WERI-Rb-1 (cell line): ENCODE data around the gene EDDM3A.

Source experiments
- DNase-seq: peaks from one replicate; pipeline ENCODE4 v3.0.0-alpha.2; 2020
- H3K27ac ChIP-seq: fragments of 250-450 bp; sonication (Bioruptor Pico); 2 replicates; pipeline ENCODE4 v1.5.1; 2020; ENCODE audit warnings: mild to moderate bottlenecking, moderate library complexity
- H3K27me3 ChIP-seq: fragments of 250-450 bp; sonication (Bioruptor Pico); 2 replicates; pipeline ENCODE4 v1.5.1; 2021; ENCODE audit warnings: mild to moderate bottlenecking, low read depth, moderate library complexity; ENCODE audit not compliant: insufficient read depth, severe bottlenecking
- H3K36me3 ChIP-seq: fragments of 250-450 bp; sonication (Bioruptor Pico); 2 replicates; pipeline ENCODE4 v1.5.1; 2020; ENCODE audit warnings: mild to moderate bottlenecking, moderate library complexity
- H3K4me3 ChIP-seq: 2 replicates; pipeline ENCODE4 v1.5.1; 2011; ENCODE audit warnings: low read depth, mild to moderate bottlenecking, control low read depth, low read length
- H3K9me3 ChIP-seq: fragments of 250-450 bp; sonication (Bioruptor Pico); 2 replicates; pipeline ENCODE4 v1.5.1; 2021; ENCODE audit warnings: mild to moderate bottlenecking, moderate library complexity; ENCODE audit not compliant: severe bottlenecking
- TF ChIP-seq, protein P1 (sequence below): IDR thresholded peaks from 2 replicates; pipeline ENCODE4 v1.5.1; 2011; ENCODE audit warnings: low read depth, mild to moderate bottlenecking, control low read depth, inconsistent platforms, low read length

EDDM3A gene

DNA sequence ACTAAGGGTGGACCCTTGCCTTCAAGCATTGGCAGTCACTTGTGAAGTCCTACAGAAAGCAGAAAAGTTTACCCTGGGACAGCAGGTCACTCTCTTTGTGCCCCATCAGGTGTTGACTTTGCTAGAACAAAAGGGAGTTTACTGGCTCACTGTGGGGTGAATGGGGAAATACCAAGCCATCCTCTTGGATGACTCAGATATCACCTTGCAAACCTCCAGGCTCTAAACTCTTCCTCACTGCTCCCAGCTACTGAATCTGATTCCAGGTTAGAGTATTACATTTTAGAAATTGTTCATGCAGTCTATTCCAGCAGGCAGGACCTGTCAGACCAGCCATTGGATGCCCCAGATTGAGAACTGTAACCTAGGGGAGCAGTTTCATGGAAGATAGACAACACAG lies 15.3 kb downstream of the EDDM3A start:
- TF ChIP-seq, protein P1, sequence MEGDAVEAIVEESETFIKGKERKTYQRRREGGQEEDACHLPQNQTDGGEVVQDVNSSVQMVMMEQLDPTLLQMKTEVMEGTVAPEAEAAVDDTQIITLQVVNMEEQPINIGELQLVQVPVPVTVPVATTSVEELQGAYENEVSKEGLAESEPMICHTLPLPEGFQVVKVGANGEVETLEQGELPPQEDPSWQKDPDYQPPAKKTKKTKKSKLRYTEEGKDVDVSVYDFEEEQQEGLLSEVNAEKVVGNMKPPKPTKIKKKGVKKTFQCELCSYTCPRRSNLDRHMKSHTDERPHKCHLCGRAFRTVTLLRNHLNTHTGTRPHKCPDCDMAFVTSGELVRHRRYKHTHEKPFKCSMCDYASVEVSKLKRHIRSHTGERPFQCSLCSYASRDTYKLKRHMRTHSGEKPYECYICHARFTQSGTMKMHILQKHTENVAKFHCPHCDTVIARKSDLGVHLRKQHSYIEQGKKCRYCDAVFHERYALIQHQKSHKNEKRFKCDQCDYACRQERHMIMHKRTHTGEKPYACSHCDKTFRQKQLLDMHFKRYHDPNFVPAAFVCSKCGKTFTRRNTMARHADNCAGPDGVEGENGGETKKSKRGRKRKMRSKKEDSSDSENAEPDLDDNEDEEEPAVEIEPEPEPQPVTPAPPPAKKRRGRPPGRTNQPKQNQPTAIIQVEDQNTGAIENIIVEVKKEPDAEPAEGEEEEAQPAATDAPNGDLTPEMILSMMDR = no peak
- H3K27me3 ChIP-seq = peaks cover 79% of the 10 kb centered on the region
- DNase-seq = no peak
- H3K9me3 ChIP-seq = peaks cover 2% of the 10 kb centered on the region
- no peaks in the 10 kb centered on the region for H3K36me3 ChIP-seq
- no peak overlapping the region for H3K4me3 ChIP-seq
- H3K27ac ChIP-seq = no peak overlapping the region

DNA sequence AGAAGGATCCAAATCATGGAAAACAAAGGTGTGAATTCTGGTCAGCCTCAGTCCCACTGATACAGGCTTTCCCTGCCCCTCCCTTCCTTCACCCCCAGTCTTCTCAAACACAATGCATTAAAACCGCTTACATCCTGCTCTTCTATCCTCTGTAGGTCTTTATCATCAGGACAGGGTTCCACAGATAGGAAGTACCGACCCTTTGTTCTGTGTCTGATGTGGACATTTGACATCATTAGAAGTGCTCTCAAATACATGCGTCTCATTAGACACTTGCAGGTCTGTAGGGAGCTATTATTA lies 22.9 kb downstream of the EDDM3A start:
- TF ChIP-seq, protein P1 = no peak
- peaks cover 2% of the 10 kb centered on the region for H3K9me3 ChIP-seq
- H3K36me3 ChIP-seq = no peaks in the 10 kb centered on the region
- DNase-seq = no peak
- H3K4me3 ChIP-seq = no peak overlapping the region
- peaks cover 85% of the 10 kb centered on the region for H3K27me3 ChIP-seq
- no peak overlapping the region for H3K27ac ChIP-seq

DNA sequence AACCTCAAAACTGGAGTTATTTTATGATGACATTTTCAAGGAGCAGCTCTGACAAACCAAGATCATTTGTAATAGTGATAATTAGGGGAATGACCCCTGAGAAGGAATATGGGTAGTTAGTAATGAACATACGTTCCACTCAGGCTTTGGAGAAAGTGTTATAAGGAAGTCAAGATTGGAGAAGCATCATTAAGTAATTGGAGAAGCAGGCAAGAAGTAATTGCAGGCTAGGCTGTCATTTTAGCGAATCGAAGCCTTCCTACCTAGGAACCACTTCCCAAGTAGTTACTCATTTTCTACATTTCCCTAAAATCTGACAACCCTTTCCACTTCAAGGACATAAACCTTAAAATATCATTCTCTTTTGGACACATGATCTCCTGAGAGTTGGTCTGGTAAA lies 23.7 kb downstream of the EDDM3A start:
- H3K36me3 ChIP-seq = no peaks in the 10 kb centered on the region
- no peak overlapping the region for H3K4me3 ChIP-seq
- no peak overlapping the region for H3K27ac ChIP-seq
- TF ChIP-seq, protein P1 = no peak
- peaks cover 85% of the 10 kb centered on the region for H3K27me3 ChIP-seq
- no peak for DNase-seq
- H3K9me3 ChIP-seq = peaks cover 2% of the 10 kb centered on the region

DNA sequence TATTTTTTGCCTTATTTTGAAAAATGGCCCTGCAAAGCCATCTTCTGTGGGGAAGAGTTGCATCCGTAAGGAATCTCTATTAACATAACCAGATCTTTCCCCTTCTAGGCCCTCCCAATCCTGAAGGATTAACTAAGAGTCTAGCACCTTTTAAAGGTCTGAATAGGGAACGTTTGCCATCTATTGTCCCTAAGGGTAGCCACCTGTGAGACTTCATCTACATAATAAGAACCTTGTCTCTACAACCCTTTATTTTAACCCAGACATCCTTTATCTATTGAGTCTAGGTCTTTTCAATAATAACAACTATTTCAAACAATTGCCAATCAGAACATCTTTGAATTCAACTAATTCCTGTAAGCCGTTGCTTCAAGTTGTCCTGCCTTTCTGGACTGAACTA lies 27.0 kb downstream of the EDDM3A start:
- Histone ChIP-seq H3K27me3 (peaks cover 87% of the 10 kb centered on the region), H3K36me3 (no peaks in the 10 kb centered on the region), H3K4me3 (no peak overlapping the region), H3K9me3 (no peaks in the 10 kb centered on the region), H3K27ac (no peak overlapping the region)
- DNase-seq = no peak
- TF ChIP-seq, protein P1 = no peak

DNA sequence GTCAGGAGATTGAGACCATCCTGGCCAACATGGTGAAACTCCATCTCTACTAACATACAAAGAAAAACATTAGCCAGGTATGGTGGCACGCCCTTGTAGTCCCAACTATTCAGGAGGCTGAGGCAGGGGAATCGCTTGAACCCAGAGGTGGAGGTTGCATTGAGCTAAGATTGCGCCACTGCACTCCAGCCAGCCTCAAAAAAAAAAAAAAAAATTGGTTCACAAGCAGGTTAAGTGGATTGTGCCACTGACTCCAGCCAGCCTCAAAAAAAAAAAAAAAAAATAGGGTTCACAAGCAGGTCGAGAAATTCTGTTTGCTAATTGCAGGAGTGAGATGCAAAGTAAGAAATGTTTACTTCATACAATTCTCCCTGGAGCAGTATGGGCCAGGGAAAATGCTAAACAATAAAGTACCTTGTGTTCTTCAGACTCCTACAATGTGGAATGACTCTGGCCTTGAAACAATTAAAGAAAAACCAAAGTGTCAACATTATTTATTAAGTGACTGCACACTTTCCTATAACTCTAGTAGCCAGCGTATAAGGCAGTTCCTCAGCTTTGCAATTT lies 28.7 kb downstream of the EDDM3A start:
- Histone ChIP-seq H3K9me3 (no peaks in the 10 kb centered on the region), H3K36me3 (no peaks in the 10 kb centered on the region), H3K27me3 (peaks cover 82% of the 10 kb centered on the region), H3K4me3 (no peak overlapping the region), H3K27ac (no peak overlapping the region)
- no peak for DNase-seq
- TF ChIP-seq, protein P1 = no peak

DNA sequence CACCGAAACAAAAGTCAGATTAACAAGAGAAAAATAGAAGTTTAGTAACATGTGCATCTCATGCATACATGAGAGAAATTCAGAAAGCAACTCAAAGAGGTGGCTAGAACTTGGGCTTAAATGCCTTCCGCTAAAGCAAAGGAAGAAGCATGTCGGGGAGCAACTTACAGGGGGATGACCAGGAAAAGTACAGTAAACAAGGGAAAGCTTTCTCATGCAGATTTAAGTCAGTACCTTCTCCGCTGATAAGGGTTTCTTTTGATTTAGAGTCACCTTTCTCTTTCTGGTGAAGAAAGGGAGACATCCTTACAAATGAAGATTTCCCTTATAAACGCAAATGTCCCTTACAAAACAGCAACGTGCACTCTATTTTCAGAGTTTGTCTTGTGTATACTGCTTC lies 29.4 kb downstream of the EDDM3A start:
- TF ChIP-seq, protein P1 = no peak
- H3K27me3 ChIP-seq = peaks cover 82% of the 10 kb centered on the region
- no peak for DNase-seq
- H3K27ac ChIP-seq = no peak overlapping the region
- H3K9me3 ChIP-seq = no peaks in the 10 kb centered on the region
- H3K4me3 ChIP-seq = no peak overlapping the region
- no peaks in the 10 kb centered on the region for H3K36me3 ChIP-seq
